ENCODE measurements around the gene ARPC5.
"Not testable (repeated sequence)": the region's sequence is repeated elsewhere in the genome, so short reads cannot be mapped to it uniquely, and the experiment has no call there.

The ARPC5 gene

DNA sequence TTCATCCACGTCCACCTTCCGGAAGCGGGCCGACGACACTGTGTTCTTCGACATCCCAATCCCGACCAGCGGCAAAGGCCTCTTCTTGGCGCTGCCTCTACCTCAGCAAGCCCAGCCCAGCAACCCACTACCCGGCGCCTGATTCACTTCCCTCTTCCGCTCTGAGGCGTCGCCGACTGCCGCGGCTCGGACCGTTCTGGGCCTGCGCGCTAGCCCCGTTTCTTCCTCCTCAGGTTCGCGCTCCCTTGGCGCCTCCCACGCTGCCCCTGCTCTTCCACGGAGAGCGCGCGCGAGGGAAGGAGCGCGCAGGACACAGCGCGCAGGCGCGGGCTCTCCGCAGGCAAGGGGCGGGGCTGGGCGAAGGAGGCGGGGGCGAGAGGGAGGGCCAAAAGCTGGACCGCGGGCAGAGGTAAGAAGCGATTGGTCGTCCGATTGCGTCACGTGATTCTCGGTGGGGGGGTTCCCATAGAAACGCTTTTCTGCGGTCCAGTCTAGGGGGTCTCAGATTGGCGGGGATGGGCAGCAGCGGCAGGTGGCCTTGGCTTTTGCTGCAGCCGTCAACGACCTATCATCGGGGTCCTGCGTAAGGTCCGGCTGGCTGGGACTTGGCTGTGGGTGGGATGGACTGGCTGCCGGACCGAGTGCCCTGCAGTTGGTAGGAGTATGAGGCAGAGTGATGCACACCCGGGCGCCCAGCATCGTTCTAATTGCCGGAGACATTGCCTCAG lies at the start of gene ARPC5:
TSS of gene ARPC5 (minus strand) at position 178 of the 728 bp plus-strand sequence. CDS start at position 54, 124 bp downstream.
- DNase-seq, result peak; percentile 96

DNA sequence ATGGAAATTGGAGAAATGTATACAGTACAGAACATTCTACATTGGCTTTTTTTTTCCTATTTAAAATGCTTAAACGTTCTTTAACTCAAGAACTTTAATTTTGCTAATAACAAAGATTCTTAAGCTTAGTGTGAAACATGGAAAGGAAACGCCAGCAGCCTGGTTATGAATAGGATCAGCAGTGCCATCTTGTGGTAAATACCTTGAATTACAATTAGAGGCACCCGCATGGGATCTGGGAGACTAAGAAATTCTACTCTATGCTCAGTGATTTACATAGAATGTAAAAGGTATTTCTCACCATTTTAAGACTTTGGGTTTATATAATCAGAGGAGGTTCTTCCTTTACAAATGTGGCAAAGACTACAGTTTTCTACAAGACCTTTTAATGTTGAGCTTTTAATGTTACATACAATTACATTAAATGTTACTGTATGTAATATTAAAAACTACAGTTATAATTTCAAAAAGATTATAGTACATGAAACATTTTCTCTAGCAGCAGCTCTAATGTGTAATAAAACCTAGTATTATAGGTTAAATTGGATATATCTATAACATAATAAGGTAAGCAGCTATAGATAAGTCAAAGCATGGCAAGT lies 49.6 kb upstream of the ARPC5 start:
- no peak for DNase-seq

DNA sequence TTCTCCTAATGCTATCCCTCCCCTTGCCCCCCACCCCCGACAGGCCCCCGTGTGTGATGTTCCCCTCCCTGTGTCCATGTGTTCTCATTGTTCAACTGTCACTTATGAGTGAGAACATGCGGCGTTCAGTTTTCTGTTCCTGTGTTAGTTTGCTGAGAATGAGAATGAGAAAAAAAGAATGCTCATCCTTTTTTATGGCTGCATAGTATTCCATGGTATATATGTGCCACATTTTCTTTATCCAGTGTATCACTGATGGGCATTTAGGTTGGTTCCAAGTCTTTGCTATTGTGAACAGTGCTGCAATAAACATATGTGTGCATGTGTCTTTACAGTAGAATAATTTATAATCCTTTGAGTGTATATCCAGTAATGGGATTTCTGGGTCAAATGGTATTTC lies 43.8 kb upstream of the ARPC5 start:
- DNase-seq, result not testable (repeated sequence)

- DNase-seq, result no peak
These were observed 43.2 kb upstream of the ARPC5 start for GRCh38 chr1:183678819-183679218.

DNA sequence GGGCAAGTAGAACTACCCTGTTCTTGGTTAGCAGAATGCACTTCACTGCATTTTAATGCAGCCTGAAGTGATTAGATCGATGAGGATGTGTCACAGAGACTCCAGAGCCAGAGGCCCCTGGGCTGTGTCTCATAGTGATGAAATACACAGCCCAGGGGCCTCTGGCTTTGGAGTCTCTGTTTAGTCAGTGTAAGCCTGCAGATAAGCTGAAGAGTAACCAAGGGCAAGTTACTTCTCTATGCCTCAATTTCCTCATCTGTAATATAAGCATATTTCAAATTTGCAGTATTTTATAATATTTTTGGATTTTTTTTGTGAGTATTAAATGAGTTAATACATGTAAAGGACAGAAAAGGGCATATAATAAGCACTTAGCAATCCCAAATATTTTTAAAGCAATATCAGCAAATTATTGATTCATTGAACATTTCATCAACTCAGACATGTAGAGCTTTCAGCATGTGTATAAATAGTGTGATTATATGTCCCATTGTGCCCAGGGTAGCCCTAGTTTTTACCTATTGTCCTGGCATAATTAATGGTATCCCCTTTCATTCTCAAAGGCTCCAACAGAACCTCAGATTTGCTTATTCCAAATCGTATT lies 41.1 kb upstream of the ARPC5 start:
- DNase-seq, result no peak

DNA sequence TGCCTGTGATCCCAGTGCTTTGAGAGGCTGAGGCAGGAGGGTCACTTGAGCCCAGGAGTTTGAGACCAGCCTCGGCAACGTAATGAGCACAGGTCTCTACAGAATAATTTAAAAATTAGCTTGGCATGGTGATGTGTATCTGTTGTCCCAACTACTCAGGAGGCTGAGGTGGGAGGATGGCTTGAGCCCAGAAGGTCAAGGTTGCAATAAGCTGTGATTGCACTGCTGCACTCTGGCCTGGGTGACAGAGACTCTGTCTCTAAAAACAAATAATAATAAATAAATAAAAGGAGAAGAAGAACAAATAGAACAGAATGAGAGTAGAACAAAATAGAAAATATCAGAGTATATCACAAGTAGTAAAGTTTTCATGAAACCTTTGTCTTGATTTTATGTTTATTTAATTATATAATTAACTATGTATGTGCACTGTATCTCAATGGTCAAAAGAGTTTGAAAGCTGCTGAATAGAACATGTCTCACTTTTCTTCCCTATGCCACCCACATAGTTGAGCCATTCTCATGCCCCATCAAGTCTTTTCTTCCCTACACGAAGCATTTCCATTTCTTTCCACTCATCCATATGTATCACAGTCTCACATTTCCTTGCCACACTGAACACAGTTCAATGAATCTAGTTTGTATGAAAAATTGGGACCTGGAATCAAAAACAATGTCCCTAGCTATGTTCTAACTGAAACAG lies 40.5 kb upstream of the ARPC5 start:
- no peak for DNase-seq

- no peak for DNase-seq
These were observed 39.8 kb upstream of the ARPC5 start for GRCh38 chr1:183675381-183675780.

DNA sequence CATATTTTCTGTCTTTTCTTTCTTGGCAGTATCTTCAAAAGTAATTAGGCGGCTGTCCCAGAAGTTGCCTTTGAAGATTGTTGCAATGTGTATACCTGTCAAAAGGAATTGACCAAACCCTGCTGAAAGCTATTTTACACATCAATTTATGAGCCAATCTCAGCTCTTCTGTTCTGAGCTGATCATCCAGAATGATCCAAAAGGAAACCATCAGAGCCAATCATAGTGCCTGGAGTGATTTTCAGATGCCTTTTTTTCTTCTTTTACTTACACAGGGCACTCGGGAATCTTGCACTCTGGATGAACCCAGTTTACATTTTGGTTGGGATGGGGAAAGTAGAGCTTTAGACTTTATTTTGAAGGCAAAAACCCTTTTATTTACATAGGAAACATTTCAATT lies 39.3 kb upstream of the ARPC5 start:
- no peak for DNase-seq

DNA sequence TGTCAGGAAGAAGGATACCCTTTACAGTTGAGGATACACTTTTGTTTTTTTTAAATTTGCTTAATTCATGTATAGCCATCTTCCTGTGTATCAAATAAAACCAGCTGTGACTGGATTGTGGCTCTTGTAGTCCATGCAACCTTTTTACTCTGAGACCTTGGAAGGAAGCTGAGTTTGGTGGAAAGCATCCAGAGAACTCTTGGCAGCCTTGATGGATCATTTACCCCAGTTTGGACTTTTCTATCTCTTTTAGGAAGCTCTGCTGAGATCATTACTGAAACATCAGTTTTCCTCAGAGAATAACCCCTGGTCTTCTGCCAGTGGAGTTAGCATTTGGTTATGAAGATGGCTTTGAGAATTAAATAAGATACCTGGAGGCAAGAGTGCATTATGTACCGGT lies 38.8 kb upstream of the ARPC5 start:
- no peak for DNase-seq

DNA sequence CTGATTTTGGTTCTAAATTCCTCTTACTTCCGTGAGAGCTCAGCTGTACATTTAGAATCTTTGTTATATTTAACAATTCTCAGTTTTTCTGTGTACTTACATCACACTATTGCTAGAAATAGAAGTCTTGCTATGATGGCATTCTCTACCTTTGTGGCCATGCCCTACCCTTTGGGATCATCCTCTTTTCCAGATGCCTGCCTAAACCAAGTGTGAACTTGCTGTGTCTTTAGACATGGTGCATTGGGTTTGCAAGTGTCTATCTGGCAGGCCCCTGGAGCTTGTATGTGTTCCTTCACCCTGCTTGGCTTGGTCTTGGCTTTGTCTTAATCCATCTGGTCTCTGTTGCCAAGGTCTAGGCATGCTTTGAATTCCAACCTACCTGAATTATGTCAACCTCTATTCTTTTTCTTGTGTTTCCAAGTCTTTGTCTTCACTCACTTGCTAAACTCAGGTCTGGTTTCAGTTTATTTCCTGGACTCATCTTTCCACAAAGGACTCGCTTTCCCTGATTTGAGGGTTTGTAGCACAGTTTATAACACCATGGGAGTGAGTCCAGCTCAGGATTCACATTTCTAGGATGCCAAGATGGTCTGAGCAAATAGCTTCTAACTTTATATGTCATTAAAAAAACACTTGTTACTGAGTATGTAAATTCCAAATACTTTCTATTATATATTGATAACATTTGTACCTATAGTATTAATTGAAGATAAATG lies 38.2 kb upstream of the ARPC5 start:
- no peak for DNase-seq

GRCh38 chr1:183670169-183670568 lies 34.6 kb upstream of the ARPC5 start:
- no peak for DNase-seq

DNA sequence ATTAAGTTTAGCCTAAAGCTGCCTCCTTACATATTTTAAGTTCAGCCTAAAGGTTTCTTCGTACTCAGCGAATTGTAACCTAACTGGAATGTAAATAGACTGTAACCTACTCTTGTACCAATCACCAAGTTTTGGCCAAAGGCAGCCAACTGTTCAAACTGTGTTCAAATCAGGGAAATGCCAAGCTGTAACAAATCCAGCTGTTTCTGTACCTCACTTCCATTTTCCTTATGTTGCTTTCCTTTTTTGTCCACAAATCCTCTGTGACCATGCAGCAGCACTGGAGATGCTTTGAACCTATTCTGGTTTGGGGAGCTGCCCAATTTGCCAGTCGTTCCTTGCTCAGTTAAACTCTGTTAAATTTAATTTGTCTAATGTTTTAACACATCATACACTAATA lies 20.8 kb upstream of the ARPC5 start:
- no peak for DNase-seq

DNA sequence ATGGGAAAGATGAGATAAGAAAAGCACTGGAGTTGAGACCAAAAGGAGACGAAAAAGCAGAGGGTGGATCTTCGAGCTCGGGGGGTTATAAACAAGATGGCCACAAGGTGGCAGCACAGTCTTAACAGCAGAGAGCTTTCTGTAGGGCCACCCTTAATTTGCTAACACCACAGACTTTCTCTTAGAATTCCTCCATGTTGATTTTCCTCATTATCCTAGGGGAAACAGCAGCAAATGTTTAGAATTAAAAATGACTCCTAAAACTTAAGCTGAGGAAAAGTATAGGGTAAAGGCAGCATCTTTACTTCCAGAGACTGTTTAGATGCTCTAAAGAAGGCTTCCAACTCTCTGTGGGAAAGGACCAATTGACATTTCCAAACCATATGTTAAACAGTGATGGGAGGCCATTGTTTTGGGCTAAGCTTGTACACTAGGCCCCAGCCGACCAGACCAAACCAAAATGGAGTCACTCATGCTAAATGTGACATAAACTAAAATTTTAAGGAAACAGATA lies 20.0 kb upstream of the ARPC5 start:
- DNase-seq, result peak; percentile 69

DNA sequence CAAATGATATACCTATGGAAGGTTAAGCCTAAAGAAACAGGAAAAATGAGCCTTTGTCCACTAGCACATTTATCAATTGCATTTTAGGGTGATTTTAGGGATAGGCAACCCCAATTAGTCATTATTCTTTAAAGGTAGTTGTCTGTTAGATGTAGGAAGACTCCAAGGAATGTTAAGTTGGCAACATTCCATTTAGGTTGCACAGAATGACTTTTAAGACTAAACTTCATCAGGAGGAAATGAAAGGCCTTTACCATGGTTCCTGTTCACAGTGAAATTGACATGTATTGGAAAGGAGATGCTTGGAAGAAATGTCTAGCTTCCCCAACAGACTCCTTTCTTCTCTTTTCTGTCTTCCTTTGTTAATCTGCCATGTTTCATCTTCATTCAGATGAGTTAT lies 19.1 kb upstream of the ARPC5 start:
- no peak for DNase-seq

GRCh38 chr1:183653876-183654451 lies 18.4 kb upstream of the ARPC5 start:
- no peak for DNase-seq

- no peak for DNase-seq
These were observed 17.8 kb upstream of the ARPC5 start for GRCh38 chr1:183653462-183653794.

GRCh38 chr1:183652547-183653461 lies 17.2 kb upstream of the ARPC5 start, which contains the start of gene APOBEC4:
Gene APOBEC4, minus strand, starts transcription at chr1:183653316. Its CDS starts 4,535 bp downstream, at chr1:183648781.
- DNase-seq, result peak; percentile 6

- no peak for DNase-seq
These were observed 16.5 kb upstream of the ARPC5 start for GRCh38 chr1:183652107-183652506.

DNA sequence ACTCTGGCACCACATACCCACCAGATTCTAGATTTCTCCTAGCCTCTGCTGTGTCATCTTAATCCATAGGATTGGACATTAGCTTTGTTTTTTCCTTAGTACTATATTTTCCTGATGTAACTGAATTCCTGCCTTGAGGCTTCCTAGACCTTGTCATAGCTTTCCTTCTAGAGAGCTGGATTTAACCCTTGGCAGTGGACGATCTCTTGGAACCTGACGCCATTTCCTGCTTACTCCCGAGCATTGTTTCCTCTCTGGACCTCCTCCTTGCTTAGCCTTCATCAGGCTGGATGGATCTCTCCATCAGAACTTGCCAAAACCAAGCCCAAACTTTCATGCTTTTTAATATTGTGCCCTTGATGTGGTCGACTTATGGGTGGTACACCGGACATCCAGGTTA lies 16.0 kb upstream of the ARPC5 start:
- no peak for DNase-seq

- no peak for DNase-seq
These were observed 12.5 kb upstream of the ARPC5 start for GRCh38 chr1:183648042-183648441.

GRCh38 chr1:183646776-183647175 lies 11.2 kb upstream of the ARPC5 start:
- no peak for DNase-seq
